COLO668 (cell line): ENCODE data around the gene CRELD1.
A peak's percentile ranks its signal among the peaks of the same experiment; 100 is the strongest.
"Not testable (repeated sequence)": the region's sequence is repeated elsewhere in the genome, so short reads cannot be mapped to it uniquely, and the experiment has no call there.

Experiments used
- DNase-seq: peaks from one replicate; lab custom pipeline; 2025; ENCODE audit not compliant: unreplicated experiment; lab: John Stamatoyannopoulos, UW

The CRELD1 gene

GRCh38 chr3:9932843-9933560 is 632 bp upstream of the CRELD1 start:
- DNase-seq = peak; percentile 81

GRCh38 chr3:9934235-9934621 is 594 bp downstream of the CRELD1 start:
- DNase-seq = peak; percentile 11

- no peak for DNase-seq
These were observed 1.4 kb downstream of the CRELD1 start for GRCh38 chr3:9934993-9935392.

GRCh38 chr3:9935966-9936510 is 2.4 kb downstream of the CRELD1 start:
- DNase-seq = no peak

- no peak for DNase-seq
These were observed 4.0 kb downstream of the CRELD1 start for GRCh38 chr3:9937486-9938238.

GRCh38 chr3:9938966-9939365 is 5.3 kb downstream of the CRELD1 start:
- DNase-seq = no peak

- not testable (repeated sequence) for DNase-seq
These were observed 6.3 kb downstream of the CRELD1 start for GRCh38 chr3:9939906-9940305.

GRCh38 chr3:9940746-9941145 is 7.1 kb downstream of the CRELD1 start:
- DNase-seq = no peak

- no peak for DNase-seq
These were observed 8.5 kb downstream of the CRELD1 start for GRCh38 chr3:9942164-9942563.

- DNase-seq = no peak
These were observed 9.5 kb downstream of the CRELD1 start for GRCh38 chr3:9942934-9943690.

- no peak for DNase-seq
These were observed 10.6 kb downstream of the CRELD1 start for GRCh38 chr3:9944271-9944670.

GRCh38 chr3:9945358-9945757 is 11.7 kb downstream of the CRELD1 start:
- DNase-seq = no peak

GRCh38 chr3:9946112-9947024 is 12.7 kb downstream of the CRELD1 start:
- peak; percentile 93 for DNase-seq

GRCh38 chr3:9947025-9947995 is 13.7 kb downstream of the CRELD1 start:
- peak; percentile 82 for DNase-seq

- no peak for DNase-seq
These were observed 15.0 kb downstream of the CRELD1 start for GRCh38 chr3:9948586-9948985.

GRCh38 chr3:9949115-9949514 is 15.5 kb downstream of the CRELD1 start:
- DNase-seq = no peak

- no peak for DNase-seq
These were observed 16.0 kb downstream of the CRELD1 start for GRCh38 chr3:9949626-9950025.

GRCh38 chr3:9951126-9951525 is 17.5 kb downstream of the CRELD1 start:
- DNase-seq = peak; percentile 3

GRCh38 chr3:9951598-9951961 is 17.9 kb downstream of the CRELD1 start:
- peak; percentile 22 for DNase-seq
